Neutrophil (primary cell): Measurements from ENCODE around the gene TSFM.

ENCODE experiments used
- H3K27ac ChIP-seq: fragments of 200-600 bp; sonication (generic); 2 replicates; pipeline ENCODE4 v1.5.1; 2016; ENCODE audit warnings: mild to moderate bottlenecking, moderate library complexity
- H3K27me3 ChIP-seq: fragments of 200-600 bp; sonication (generic); 2 replicates; pipeline ENCODE4 v1.6.0; 2016; ENCODE audit warnings: mild to moderate bottlenecking
- H3K36me3 ChIP-seq: fragments of 200-600 bp; sonication (generic); 2 replicates; pipeline ENCODE4 v1.5.1; 2017
- H3K4me1 ChIP-seq, 2 experiments: fragments of 200-600 bp in 1 of 2; sonication (generic) in 1 of 2; 1 replicate in 1 of 2; 2 replicates in 1 of 2; pipeline versions ENCODE4 v1.5.1 to v1.6.1; 2013 to 2016; ENCODE audit warnings: low read depth in 1 of 2, low read length in 1 of 2, mild to moderate bottlenecking in 1 of 2, moderate library complexity in 1 of 2; ENCODE audit not compliant: control insufficient read depth in 1 of 2, insufficient read depth in 1 of 2
- H3K4me3 ChIP-seq, 2 experiments: fragments of 200-600 bp in 1 of 2; sonication (generic) in 1 of 2; 1 replicate in 1 of 2; 2 replicates in 1 of 2; pipeline ENCODE4 v1.5.1; 2013 to 2016; ENCODE audit warnings: low read depth in 1 of 2, low read length in 1 of 2, mild to moderate bottlenecking in 1 of 2, moderate library complexity in 1 of 2
- H3K9me3 ChIP-seq: fragments of 200-600 bp; sonication (generic); 2 replicates; pipeline ENCODE4 v1.5.1; 2016
- TF ChIP-seq, protein P1 (sequence below): fragments of 200-600 bp; sonication (generic); IDR thresholded peaks from 2 replicates; pipeline ENCODE4 v1.5.1; 2016; ENCODE audit warnings: antibody characterized with exemption

TSFM gene

DNA sequence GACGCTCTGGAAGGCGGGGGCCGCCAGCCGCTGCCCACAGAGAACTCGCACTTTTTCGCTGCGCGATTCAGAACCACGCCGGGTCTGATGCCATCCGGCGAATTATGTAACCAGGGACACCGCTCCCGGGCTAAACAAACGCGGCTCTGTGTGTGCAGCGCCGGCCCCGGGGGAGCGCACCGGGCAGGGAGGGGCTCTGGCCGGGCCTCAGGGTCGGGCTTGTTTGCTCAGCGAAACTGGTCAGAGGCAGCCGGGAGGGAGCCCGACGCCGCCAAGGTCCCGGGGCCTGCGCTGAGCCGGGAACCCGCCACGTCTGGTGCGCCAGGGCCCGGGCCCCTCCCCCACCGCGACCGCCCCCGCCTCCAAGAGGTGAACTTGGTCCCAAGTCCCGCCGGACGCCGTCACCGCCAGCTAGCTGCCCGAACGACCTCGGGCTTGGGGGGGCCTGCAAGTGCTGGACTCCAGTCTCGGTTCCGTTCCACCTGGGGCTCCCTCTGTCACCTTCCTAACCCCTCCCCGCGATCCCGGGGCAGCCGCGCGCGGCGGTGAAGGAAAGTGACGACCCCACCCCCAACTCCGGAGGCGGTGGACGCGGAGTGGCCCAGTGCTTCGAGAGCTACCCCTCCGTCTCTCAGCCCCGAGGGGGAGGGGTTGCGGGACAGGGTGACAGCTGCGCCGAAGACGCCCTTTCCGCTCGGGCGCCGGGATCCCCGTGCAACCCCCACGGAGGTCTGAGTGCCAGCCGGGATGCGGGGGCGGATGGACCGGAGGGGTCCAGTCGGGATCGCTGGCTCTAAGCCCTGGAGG, 63.1 kb downstream of the TSFM start:
- Histone ChIP-seq H3K27ac (peak overlapping the region; percentile 94), H3K4me1 (peaks cover 46% of the 10 kb centered on the region in 2 experiments), H3K4me3 (peak overlapping the region; percentile 89 to 94), H3K36me3 (peaks cover 3% of the 10 kb centered on the region), H3K27me3 (peaks cover 25% of the 10 kb centered on the region), H3K9me3 (no peaks in the 10 kb centered on the region)
- TF ChIP-seq, protein P1, sequence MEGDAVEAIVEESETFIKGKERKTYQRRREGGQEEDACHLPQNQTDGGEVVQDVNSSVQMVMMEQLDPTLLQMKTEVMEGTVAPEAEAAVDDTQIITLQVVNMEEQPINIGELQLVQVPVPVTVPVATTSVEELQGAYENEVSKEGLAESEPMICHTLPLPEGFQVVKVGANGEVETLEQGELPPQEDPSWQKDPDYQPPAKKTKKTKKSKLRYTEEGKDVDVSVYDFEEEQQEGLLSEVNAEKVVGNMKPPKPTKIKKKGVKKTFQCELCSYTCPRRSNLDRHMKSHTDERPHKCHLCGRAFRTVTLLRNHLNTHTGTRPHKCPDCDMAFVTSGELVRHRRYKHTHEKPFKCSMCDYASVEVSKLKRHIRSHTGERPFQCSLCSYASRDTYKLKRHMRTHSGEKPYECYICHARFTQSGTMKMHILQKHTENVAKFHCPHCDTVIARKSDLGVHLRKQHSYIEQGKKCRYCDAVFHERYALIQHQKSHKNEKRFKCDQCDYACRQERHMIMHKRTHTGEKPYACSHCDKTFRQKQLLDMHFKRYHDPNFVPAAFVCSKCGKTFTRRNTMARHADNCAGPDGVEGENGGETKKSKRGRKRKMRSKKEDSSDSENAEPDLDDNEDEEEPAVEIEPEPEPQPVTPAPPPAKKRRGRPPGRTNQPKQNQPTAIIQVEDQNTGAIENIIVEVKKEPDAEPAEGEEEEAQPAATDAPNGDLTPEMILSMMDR, result no peak

DNA sequence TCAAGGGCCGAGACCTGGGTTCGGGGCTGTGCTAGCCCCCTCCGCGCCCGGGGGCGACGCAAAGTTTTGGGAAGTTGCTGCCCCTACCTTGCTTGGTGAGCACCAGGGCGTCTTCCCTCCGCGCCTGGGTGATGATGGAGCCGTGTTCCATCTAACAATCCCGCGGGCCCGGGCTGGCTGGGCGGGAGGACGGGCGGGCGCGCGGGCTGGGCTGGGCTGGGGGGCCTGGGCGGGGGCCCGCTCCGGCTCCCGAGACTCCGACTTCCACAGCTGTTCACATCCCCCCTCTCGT, 63.6 kb downstream of the TSFM start:
- Histone ChIP-seq H3K9me3 (no peaks in the 10 kb centered on the region), H3K27me3 (peaks cover 31% of the 10 kb centered on the region), H3K36me3 (peaks cover 3% of the 10 kb centered on the region), H3K4me3 (peak overlapping the region; percentile 89 to 94), H3K4me1 (peaks cover 41% of the 10 kb centered on the region in 2 experiments), H3K27ac (peak overlapping the region; percentile 94)
- TF ChIP-seq, protein P1, result no peak

DNA sequence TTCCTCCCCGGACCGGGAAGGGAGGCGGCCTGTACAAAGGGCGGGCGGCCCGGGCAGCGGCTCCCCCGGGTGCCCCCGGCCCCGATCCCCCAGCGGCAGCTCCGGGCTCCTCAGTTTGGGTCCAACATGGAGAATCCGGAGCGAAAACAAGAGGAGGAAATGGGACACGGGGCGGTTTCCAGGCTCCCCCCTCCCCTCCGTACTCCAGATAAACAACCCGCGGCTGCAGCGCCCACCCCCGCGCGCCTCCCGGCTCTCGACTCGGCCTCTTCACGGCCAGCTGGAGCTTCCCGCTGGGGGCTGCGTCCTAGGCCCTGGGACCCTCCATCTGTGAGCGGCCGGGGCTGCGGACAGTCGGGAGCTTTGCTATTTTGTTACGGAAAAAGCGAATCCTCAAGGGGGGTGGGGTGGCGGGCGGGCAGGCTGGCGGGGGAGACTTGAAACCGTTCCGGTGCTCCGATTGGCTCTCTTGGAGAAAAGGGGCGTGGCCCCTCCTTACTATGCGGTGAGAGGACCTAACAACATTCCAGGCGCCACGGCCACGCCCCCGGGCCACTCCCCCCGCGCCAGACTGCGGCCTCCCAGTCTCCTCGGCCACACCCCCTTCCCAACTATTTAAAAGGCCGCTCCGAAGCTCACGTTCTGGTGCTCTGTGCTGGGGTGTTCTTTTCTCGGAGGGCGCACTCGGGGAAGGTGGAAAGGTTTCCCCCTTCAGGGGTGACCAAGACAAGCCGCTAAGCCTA, 64.2 kb downstream of the TSFM start, which contains the start of gene CTDSP2:
CTDSP2 (minus strand) TSS at position 153 of the 743 bp plus-strand sequence. CDS start 294 bp downstream, outside the sequence.
- Histone ChIP-seq H3K4me1 (peaks cover 35 to 36% of the 10 kb centered on the region in 2 experiments), H3K9me3 (no peaks in the 10 kb centered on the region), H3K27ac (peak within 1 kb of the TSS; percentile 94), H3K4me3 (peak within 1 kb of the TSS; percentile 89 to 94), H3K36me3 (peaks cover 3% of the 10 kb centered on the region), H3K27me3 (peaks cover 36% of the 10 kb centered on the region)
- TF ChIP-seq, protein P1, result no peak
